HG03457 (cell line): ENCODE results near the gene ZCCHC17.

Experiments used
- ATAC-seq: cut with Tn5 transposase; IDR thresholded peaks from one replicate; pipeline ENCODE4 v1.9.1; 2021; ENCODE audit warnings: moderate number of reproducible peaks; ENCODE audit not compliant: unreplicated experiment

ZCCHC17 gene

GRCh38 chr1:31389616-31390015 is 92.8 kb downstream of the ZCCHC17 start:
- no peak for ATAC-seq

DNA sequence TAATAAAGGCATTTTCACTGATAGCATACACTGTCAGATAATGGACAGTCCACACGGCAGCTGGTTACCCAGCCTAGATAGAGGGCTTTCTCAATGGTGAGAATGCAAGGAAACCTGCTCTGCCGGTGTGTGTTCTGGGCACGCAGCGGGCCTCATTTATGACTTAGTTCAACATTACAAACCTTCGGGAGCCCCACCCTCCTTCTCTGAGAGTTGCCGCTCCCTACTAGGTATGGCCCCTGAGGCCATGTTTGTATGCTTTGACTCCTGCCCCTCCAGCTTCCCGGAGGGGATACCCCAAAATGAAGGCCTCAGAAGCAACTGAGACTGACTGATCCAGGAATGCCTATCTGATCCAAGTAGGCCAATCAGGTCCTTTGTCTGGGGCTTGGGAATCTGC is 93.2 kb downstream of the ZCCHC17 start:
- no peak for ATAC-seq

DNA sequence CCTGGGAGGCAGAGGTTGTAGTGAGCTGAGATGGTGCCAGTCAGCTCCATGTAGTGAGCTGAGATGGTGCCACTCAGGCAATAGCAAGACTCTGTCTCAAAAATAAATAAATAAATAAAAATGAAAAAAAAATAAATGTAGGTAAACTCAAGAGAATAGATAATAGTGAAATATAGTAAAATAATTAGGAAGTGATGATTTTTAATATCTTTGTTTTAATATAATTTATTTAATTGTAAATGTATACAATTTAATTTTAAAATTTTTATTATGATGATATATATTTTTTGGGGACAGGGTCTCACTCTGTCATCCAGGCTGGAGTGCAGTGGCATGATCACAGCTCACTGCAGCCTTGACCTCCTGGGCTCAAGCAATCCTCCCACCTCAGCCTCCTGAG is 96.6 kb downstream of the ZCCHC17 start:
- no peak for ATAC-seq

DNA sequence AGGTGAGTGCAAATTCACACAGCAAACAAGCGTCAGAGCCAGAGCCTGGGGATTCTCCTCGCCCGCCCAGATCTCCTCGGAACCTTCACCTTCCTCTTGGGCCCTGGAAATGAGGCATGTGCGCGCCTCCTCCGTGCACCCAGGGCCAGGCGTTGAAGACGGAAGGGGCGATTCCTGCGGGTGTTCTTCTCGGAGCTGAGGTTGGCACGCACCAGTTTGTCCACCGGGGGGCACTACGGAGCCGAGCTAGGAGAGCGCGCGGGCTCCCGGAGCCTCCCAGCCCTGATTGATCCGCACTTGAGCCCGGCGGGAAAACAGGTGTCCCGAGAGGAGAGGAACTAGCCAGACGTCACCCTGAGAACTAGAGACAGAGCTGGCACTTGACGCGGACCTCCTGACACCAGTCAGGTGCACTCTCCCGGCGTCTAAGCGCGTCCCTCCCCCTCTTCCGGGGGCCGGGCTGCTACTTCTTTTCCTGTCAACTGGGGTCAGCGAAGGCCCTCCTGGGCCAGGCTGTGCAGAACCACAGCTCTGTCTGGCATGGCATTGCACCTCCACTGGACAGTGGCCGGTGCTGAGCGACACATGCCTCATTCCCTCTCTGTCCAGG is 97.9 kb downstream of the ZCCHC17 start:
- ATAC-seq: no peak

DNA sequence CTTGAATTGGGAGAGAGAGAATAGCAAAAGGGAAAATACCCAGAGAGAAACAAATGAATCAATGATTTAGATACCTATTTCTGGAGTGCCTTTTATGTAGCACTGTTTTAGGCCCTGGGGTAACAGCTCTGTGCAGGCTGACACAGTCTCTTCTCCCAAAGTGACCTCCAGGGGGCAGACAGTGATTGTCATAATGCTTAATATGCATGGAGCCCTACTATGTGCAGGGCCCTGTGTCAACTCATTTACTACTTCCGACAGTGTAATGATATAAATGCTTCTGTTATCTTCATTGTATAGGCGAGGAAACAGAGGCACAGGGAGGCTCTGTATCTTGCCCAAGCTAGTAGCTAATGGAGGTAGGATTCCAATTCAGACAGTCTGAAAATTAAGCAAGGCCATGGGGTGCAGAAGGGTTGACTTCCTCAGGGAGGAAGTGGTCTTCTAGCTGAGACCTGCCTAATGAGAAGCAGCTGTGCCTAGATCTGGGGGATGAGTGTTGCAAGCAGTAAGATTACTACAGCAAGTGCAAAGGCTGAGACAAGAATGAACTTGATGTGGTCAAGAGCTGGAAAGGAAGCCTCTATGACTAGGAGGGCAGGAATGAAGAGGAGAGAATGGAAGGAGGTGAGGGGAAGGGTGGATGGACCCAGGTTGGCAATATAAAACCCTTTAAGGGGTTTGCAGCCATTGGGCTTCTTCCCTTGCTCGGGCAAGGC is 100.0 kb downstream of the ZCCHC17 start:
- ATAC-seq: no peak

GRCh38 chr1:31397360-31398095 is 100.7 kb downstream of the ZCCHC17 start:
- ATAC-seq: no peak

- no peak for ATAC-seq
Measured at GRCh38 chr1:31398246-31398645, 101.4 kb downstream of the ZCCHC17 start.

- ATAC-seq: no peak
Measured at GRCh38 chr1:31399976-31400375, 103.1 kb downstream of the ZCCHC17 start.

DNA sequence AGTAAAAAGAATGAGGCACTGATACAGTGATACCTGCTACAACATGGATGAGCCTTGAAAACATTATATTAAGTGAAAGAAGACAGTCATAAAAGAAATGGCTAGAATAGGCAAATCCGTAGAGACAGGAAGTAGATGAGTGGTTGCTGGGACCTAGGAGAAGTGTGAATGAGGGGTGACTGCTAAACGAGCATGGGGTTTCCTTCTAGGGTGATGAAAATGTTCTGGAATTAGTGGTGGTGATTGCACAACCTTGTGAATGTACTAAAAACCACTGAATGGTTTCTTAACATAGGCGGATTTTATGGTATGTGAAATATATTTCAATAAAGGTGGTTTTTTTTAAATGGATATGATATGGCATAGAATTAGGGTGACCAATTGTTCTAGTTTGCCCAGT is 103.6 kb downstream of the ZCCHC17 start:
- ATAC-seq: no peak

GRCh38 chr1:31401241-31401640 is 104.4 kb downstream of the ZCCHC17 start:
- ATAC-seq: no peak

- no peak for ATAC-seq
Measured at GRCh38 chr1:31405578-31406245, 108.9 kb downstream of the ZCCHC17 start.

DNA sequence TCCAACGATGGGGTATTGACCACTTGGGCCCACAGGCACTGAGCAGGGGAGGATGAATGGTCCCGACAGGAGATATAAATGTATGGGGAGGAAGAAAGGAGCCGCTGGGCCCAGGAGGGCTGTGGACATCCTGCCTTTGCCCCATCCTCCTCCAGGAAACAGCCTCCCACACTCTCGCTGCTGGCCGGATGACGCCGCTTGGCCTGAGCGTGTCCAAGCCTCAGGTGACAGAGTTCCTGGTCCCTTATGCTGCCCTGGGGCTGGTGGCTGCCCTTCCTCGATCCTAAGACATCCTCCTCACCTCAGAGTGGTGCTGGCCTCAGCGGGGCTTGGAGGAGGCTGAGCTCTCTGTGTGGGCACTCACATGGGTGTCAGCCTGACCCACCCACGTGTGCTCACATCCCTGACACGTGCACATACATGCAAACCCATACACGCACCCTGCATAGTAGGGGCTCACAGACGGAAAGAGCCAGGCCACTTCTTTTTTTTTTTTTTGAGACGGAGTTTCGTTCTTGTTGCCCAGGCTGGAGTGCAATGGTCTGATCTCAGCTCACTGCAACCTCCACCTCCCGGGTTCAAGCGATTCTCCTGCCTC is 110.3 kb downstream of the ZCCHC17 start:
- no peak for ATAC-seq

GRCh38 chr1:31408788-31409318 is 112.0 kb downstream of the ZCCHC17 start:
- ATAC-seq: no peak

DNA sequence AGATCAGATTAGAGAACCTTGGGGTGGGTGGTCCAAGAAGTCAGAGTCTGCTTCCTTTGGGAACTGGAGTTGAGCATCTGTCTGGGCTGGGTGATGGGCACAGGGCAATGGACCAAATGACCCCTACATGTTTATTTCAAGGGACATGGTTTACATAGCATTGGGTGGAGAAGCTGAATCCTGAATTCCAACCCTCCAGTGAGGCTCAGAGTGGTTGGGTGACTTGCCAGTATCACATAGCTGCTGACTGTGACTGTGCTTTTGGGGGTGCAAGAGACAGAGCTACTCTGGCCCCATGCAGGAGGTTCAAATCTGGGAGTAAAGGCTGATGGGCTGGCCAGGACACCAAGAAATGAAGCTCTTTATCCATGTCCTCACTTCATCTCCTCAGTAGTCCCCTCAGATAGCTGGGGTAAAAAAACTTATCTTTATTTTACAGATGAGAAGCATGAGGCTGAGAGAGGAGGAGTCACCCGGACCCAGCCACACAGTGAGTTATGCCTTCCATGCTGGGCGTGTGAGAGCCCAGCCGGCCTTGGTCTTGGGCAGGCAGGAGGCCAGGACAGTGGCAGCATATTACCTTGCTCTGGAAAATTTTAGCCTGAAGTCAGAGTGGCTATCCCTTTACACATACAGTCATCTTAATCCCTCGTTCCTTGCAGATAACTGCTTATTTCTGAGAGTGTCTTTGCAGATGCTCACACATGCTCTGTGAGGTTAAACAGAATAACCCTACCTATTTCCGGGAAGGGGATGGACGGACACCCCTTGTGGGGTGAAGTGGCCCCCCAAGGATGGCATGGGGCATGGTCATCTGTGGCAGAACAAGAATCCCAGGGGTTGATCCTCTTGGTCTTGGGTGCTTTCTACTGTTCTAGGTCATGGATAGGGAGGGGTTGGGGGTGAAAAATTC is 113.4 kb downstream of the ZCCHC17 start:
- ATAC-seq: no peak

GRCh38 chr1:31410871-31411270 is 114.0 kb downstream of the ZCCHC17 start:
- no peak for ATAC-seq

DNA sequence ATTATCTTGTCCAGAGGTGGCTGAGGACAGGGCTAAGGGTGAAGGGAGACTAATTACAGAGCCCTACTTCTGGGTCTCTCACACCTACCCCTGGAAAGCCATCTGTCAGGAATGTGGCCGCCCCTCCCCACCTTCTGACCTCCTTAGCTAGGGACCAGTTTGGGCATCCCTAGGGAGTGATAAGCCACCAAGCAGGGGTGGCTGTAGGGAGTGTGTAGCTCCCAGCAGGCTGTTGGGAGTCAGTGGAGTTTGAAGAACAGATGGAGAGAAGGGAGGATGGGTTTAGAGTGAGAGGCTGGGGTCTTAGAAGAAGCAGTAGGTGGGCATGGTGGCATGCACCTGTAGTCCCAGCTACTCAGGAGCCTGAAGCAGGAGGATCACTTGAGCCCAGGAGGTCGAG is 115.4 kb downstream of the ZCCHC17 start:
- no peak for ATAC-seq

DNA sequence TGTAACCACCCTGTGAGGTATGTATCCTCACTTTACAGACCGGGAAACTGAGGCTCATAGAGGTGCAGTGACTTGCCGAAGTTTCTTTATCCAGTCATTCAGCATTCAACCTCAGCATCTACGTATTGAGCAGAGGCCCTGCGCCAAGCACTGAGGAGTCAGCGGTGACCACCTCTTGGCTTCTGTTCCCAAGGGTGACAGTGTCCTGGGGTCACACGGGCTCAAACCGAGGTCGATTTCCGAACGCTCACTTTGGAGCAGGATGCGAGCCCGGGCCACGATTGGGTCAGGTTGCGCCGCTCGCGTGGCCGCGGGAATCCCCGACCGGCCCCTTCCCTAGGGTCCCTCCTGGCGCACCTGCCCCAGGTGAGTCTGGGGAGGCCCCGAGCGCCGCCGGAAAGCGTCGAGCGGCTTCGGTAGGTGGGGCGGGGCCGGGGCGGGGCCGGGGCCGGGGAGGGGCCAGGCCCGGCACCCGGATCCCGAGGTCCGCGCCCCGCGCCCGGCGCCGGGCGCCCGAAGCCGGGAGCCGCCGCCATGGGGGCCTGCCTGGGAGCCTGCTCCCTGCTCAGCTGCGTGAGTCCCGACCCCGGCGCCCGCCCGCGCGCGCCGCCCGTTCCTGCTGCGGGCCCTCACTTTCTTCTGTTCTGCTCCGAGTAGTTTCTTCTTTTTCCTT is 116.0 kb downstream of the ZCCHC17 start, which contains the start of gene SERINC2:
Gene SERINC2, plus strand, starts transcription at position 482 of the 673 bp plus-strand sequence. Its CDS starts 53 bp downstream, at position 535.
- ATAC-seq: no peak

DNA sequence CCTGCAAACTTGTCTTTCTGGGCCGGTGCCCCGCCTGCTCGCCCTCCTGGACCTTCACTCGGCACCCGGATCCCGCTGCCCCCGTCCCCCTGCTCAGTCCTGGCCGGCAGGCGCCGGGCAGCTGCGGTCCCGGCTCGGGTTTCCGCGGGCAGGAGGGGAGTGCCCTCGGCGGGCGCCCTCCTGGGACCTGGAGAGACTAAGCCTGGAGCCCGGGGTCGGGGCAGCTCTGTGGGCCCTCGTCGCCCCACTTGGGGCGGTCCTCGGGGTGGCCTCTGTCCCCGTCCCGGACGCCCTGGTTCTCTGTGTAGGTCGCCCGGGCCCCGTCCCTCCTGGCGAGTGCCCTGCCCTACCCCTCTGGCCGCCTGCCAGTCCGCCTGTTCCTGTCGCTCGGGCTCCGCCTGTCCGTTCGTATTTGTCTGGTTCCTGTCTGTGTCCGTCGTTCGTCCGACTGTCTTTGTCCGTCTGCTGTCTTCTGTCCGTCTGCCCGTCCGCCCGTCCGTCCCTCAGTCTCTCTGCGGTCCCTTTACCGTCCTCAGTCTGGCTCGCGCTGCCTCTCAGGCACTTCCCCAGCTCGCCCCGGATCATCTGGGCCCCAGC is 116.7 kb downstream of the ZCCHC17 start:
- ATAC-seq: no peak
